LNCaP clone FGC (cell line): ENCODE measurements around the gene PACRG.

Source experiments
- DNase-seq: peaks from one replicate; pipeline ENCODE4 v3.0.0-alpha.2; 2011; ENCODE audit warnings: low read depth
- H3K4me3 ChIP-seq: 2 replicates; pipeline ENCODE4 v1.5.1; 2011; ENCODE audit warnings: mild to moderate bottlenecking, low read depth, low read length, control low read depth
- TF ChIP-seq, protein P1 (sequence below): IDR thresholded peaks from 2 replicates; pipeline ENCODE4 v1.5.1; 2012; ENCODE audit warnings: mild to moderate bottlenecking; ENCODE audit not compliant: control insufficient read depth, insufficient read depth; ENCODE audit errors: extremely low read depth

Gene PACRG

DNA sequence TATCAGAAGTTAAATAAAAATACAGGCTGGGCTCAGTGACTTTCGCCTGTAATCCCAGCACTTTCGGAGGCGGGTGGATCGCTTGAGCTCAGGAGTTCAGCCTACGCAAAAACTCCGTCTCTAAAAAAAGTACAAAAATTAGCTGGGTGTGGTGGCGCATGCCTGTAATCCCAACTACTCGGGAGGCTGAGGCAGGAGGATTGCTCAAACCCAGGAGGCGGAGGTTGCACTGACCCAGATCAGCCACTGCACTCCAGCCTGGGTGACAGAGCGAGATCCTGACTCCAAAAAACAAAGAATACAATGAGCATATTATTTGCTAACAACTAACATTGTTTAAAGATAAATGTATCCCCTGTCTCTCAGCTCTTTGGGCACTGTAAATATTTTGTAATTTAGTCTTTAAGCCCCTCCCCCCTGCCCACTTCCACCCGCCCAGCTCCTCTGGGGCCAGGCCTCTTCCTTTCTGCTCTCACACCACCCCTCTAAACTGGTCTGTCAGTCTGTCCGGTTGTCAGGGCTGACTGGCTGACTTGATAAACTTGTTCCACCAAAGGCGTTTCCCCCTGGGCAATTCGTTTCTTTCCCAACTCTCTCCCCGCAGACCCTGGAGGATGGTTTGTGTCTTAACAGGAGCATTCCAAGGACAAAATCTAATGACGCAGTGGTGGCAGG is 624.4 kb downstream of the PACRG start:
- TF ChIP-seq, protein P1, sequence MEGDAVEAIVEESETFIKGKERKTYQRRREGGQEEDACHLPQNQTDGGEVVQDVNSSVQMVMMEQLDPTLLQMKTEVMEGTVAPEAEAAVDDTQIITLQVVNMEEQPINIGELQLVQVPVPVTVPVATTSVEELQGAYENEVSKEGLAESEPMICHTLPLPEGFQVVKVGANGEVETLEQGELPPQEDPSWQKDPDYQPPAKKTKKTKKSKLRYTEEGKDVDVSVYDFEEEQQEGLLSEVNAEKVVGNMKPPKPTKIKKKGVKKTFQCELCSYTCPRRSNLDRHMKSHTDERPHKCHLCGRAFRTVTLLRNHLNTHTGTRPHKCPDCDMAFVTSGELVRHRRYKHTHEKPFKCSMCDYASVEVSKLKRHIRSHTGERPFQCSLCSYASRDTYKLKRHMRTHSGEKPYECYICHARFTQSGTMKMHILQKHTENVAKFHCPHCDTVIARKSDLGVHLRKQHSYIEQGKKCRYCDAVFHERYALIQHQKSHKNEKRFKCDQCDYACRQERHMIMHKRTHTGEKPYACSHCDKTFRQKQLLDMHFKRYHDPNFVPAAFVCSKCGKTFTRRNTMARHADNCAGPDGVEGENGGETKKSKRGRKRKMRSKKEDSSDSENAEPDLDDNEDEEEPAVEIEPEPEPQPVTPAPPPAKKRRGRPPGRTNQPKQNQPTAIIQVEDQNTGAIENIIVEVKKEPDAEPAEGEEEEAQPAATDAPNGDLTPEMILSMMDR: no peak
- H3K4me3 ChIP-seq: no peak overlapping the region
- no peak for DNase-seq

DNA sequence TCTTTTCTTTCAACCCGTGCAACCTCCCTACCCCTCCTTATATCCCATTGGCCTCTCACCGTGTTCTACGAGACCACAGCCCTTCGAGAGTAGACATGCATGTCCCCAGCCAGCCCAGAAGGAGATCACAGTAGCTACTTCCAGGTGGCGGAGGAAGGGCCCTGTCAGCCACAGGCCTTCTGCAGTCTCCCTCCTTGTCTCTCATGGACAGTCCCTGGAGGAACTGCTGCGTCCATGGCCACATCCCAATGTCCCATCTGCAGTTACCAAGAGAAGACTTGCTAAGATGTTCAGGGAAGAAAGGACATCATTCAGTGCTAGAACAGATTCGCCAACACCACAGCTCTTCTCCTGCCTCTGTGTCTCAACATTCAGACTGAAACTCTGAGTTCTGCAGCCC is 625.2 kb downstream of the PACRG start:
- no peak overlapping the region for H3K4me3 ChIP-seq
- TF ChIP-seq, protein P1: no peak
- no peak for DNase-seq

DNA sequence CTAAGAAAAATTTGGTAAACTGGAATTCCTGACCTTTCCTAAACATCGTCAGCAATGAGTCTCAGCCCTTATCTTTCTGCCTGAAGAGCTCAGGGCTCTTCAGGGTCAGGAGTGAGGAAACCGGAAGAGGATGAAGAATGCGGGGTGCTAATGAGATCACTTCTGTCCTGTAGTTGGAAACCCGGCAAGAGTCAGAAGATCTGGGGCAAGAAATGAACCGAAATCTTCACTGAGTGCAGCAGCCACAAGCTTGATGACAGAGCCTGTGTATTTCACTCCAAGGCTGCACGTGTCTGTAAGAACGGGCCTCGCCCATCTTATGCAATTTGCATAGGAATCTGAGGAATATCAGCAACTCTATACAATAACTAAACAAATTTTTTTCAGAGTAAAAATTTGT is 626.3 kb downstream of the PACRG start:
- TF ChIP-seq, protein P1: no peak
- DNase-seq: no peak

DNA sequence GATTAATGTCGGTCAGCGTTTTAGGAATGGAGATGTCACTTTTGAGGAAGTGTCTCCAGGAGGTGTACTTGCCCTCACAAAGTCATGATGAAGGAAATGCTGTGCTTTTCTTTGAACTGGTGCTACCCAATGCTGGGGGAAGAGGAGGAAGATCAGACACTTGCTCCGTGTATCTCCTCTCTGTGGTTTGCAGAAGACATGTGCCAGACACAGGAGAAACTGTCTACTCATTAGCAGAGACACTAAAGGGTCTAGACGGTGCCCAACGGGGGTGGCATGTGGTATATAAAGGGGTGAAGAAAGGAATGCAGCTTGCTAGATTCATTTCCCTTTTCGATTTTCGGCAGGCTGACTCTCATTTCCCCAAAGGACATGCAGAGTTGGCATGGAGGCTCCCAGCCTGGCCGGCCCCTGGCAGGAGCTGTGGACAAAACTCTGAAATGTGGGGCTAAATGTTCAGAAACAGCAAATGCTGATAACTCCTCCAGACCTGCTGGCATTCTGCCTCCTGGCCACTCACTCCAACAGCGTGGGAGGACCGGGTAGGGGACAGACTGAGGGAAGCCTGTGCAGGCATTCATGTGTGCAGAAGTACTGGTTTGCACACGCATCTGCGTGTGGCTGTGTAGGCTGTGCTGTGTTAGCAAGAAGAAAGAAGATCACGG is 627.1 kb downstream of the PACRG start:
- DNase-seq: no peak
- no peak overlapping the region for H3K4me3 ChIP-seq
- TF ChIP-seq, protein P1: no peak

More for the DNA sequence above, 626.3 kb downstream of the PACRG start:
- H3K4me3 ChIP-seq: no peak overlapping the region

DNA sequence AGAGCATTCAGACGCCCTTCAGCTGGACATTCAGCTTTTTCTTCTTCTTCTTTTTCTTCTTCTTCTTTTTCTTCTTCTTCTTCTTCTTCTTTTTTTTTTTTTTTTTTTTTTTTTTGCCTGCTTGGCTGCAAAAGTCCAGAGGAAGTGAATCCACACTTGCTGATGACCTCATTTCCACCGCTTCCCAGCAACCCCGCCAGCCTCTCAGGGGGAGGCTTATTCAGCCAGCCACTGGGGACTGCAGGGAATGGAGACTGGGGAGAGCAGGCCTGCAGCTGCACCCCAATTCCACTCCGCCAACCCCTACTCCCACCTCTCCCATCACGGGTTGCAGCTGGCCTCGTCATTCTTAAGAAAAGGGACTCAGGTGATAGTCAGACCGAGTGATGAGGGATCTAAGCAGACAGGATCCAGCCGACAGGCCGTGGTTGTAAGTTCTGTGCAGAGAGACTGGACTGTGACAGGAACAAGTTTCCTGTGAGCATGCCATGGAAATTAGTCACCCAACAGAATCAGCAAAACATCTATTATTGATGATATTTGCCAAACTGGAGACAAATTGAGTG is 627.7 kb downstream of the PACRG start:
- no peak overlapping the region for H3K4me3 ChIP-seq
- DNase-seq: no peak
- TF ChIP-seq, protein P1: no peak

DNA sequence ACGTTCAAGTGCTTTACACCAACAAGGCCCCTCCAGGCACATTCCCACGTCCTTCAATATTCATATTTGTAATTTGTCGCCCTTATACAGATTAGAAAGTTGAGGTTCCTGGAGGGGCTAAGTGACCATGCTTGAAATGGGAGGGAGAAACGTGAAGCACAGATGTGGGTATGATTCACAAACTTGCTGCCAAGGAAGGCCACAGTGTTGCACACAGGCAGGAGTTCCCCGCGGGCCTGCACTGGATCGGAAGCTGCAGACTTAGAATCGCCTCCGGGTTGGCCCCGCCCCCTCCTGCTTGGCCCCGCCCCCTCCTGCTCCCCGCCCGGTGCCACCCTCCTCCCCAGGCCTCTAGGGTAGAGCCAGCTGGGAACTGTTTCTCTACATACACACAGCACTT is 628.5 kb downstream of the PACRG start:
- DNase-seq: no peak
- H3K4me3 ChIP-seq: no peak overlapping the region
- TF ChIP-seq, protein P1: no peak
